C4-2B (cell line): ENCODE results near the gene NSD2.

Experiments
- H3K27ac ChIP-seq: fragments of 450-650 bp; 2 replicates; pipeline ENCODE4 v1.5.1; 2017
- ZFX ChIP-seq: fragments of 450-650 bp; IDR thresholded peaks from 2 replicates; pipeline ENCODE4 v1.6.1; 2017
- TF ChIP-seq, protein P1 (sequence below): fragments of 450-650 bp; conservative IDR thresholded peaks from 2 replicates; pipeline ENCODE4 v1.5.1; 2017; ENCODE audit warnings: mild to moderate bottlenecking

The NSD2 gene

GRCh38 chr4:1984406-1985191 lies 113.4 kb downstream of the NSD2 start:
- H3K27ac ChIP-seq, result no peak overlapping the region
- no peak for TF ChIP-seq ZFX
- TF ChIP-seq, protein P1, sequence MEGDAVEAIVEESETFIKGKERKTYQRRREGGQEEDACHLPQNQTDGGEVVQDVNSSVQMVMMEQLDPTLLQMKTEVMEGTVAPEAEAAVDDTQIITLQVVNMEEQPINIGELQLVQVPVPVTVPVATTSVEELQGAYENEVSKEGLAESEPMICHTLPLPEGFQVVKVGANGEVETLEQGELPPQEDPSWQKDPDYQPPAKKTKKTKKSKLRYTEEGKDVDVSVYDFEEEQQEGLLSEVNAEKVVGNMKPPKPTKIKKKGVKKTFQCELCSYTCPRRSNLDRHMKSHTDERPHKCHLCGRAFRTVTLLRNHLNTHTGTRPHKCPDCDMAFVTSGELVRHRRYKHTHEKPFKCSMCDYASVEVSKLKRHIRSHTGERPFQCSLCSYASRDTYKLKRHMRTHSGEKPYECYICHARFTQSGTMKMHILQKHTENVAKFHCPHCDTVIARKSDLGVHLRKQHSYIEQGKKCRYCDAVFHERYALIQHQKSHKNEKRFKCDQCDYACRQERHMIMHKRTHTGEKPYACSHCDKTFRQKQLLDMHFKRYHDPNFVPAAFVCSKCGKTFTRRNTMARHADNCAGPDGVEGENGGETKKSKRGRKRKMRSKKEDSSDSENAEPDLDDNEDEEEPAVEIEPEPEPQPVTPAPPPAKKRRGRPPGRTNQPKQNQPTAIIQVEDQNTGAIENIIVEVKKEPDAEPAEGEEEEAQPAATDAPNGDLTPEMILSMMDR, result no peak

- TF ChIP-seq, protein P1, result no peak
- no peak for TF ChIP-seq ZFX
- no peak overlapping the region for H3K27ac ChIP-seq
These were observed 114.1 kb downstream of the NSD2 start for GRCh38 chr4:1985294-1985693.

- TF ChIP-seq, protein P1, result no peak
- TF ChIP-seq ZFX, result no peak
- no peak overlapping the region for H3K27ac ChIP-seq
These were observed 114.8 kb downstream of the NSD2 start for GRCh38 chr4:1985780-1986577.

DNA sequence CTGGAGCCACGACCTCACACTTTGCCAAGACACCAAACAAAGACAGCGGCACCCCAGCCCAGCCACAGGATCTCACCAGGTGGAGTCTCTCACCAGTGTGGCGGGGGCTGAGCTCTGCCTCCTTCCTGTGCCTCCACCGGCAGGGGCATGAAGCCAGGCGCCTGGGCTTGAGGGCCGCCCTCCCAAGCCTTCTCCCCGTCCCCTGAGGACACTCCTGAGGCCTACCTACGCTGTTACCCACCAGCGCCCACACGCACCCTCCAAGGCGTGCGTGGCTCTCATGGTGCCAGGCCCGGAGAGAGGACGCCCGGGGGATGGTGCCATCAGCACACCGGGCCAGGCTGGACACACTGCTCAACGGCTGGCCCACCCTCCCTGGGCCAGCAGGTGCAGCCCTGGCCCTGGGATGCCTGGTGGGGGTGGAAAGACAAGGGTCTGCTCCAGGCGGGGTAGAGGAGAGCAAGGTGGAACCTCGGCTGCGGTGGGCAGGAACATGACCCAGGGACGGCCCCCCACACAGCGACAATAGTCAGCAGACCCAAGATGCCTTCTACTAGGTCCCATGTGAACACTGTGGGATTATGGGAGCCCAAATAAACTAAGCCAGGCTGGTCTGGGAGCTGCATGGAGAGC lies 115.5 kb downstream of the NSD2 start:
- H3K27ac ChIP-seq, result no peak overlapping the region
- TF ChIP-seq ZFX, result no peak
- TF ChIP-seq, protein P1, result no peak

DNA sequence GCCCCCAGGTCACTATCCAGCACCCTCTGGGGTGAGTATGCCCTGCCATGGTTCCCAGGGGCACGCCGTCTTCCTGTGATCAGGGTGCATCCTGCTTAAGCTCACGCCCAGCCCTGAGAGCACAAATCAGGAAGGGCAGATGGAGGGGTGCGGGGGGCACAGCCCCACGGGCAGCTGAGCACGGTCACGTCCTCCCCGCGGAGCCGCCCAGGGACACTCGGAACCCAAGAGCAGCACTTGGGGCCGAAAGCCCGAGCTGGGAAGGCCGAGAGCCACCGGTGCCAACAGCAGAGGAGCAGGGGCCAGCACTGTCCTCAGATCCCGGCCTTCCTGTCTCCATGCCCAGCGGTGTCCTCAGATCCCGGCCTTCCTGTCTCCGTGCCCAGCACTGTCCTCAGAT lies 116.1 kb downstream of the NSD2 start:
- H3K27ac ChIP-seq, result no peak overlapping the region
- TF ChIP-seq, protein P1, result no peak
- no peak for TF ChIP-seq ZFX

DNA sequence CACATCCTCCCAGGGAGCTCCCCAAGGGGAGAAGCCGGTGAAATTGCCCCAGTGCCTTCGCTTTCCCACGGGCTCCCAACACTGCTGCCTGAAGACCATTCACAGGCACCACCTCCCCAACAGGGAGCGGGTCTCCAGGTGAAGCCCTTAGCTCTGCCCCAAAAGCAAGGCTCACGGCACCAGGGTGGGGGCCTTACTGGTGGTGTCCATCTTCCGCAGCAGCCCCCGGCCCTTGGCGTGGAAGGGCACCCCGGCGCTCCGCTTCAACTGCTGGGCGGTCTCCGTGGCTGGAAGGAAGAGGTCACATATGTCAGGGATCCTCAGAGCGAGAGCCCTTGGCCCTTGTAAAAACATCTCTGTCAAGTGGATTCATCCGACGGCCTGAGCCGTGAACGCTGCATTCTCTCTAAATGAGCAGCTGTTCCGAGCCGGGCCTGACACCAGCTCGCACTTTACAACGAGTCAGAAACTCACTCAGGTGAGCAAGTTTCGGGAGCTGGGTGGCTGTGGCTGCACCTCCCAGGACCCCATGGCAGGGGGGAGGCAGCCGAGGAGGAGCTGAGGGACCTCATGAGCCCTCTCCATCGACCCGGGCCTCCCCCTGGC lies 116.6 kb downstream of the NSD2 start:
- TF ChIP-seq, protein P1, result no peak
- no peak for TF ChIP-seq ZFX
- no peak overlapping the region for H3K27ac ChIP-seq
